Measurements from ENCODE around the gene MMP21.

The MMP21 gene

DNA sequence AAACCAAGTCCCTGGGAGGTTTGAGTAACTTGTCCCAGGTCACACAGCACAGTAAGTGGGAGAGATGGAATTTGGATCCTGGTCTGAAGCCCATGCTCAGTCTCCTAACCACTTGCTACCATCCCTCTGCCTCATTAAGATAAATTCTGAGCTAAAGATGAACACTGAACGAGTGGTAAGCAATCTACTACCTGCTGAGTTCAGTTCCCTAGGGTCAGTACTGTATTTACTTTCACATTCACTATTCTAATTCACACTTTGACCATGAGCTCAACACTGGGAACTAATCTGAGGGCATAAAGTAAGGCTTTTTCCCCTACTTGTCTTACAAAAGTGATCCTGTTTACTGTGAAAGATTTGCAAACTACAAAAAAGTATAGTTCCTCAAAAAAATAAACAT is 45.1 kb upstream of the MMP21 start:
- no peak overlapping the region for H3K27ac ChIP-seq

DNA sequence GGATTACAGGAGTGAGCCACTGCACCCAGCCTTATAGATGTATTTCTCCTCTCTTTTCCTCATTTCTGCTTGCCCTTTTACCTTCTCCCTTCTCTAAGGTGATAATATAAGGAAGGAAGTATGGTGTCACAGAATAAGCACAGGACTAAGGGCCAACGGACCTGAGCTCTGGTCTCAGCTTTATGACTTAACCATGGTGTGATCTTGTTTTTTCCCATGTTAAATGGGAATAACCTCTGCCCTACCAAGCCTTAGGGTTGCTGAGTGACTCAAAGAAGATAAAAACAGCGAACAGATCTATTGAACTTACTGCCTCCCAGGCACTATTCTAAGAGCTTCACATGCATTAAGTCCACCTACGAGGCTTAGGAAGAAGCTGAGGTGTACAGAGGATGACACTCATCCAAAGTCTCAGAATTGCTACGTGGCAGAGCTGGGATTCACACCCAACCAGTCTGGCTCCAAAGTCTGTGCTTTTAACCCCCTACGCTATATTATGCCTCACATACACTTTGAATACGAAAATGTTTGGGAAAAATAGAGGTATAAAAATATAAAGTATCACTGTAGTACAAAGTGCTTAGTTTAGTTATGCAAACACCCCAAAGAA is 41.8 kb upstream of the MMP21 start:
- H3K9ac ChIP-seq = no peak overlapping the region
- no peak overlapping the region for H3K4me3 ChIP-seq (IDR thresholded peaks at IDR 0.05; ENCODE audit: insufficient read depth, low read depth, low read length)
- peaks cover 9% of the 10 kb centered on the region for H3K4me1 ChIP-seq (ENCODE audit: low read depth, poor library complexity, severe bottlenecking)
- no peaks in the 10 kb centered on the region for H3K27me3 ChIP-seq (ENCODE audit: insufficient read depth, low read depth)
- H3K4me2 ChIP-seq = no peak overlapping the region
- TF ChIP-seq, protein P1, sequence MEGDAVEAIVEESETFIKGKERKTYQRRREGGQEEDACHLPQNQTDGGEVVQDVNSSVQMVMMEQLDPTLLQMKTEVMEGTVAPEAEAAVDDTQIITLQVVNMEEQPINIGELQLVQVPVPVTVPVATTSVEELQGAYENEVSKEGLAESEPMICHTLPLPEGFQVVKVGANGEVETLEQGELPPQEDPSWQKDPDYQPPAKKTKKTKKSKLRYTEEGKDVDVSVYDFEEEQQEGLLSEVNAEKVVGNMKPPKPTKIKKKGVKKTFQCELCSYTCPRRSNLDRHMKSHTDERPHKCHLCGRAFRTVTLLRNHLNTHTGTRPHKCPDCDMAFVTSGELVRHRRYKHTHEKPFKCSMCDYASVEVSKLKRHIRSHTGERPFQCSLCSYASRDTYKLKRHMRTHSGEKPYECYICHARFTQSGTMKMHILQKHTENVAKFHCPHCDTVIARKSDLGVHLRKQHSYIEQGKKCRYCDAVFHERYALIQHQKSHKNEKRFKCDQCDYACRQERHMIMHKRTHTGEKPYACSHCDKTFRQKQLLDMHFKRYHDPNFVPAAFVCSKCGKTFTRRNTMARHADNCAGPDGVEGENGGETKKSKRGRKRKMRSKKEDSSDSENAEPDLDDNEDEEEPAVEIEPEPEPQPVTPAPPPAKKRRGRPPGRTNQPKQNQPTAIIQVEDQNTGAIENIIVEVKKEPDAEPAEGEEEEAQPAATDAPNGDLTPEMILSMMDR (conservative IDR thresholded peaks at IDR 0.05; ENCODE audit: low read depth, low read length) = no peak
- no peaks in the 10 kb centered on the region for H3K36me3 ChIP-seq (ENCODE audit: insufficient read depth)
- no peak overlapping the region for H3K27ac ChIP-seq
- H4K20me1 ChIP-seq (ENCODE audit: insufficient read depth) = no peaks in the 10 kb centered on the region
- H3K79me2 ChIP-seq (ENCODE audit: insufficient read depth, low read depth) = peaks cover 5% of the 10 kb centered on the region; the same call in 1 of the 2 replicates
- no peak overlapping the region for H2AFZ ChIP-seq (ENCODE audit: low read depth)

More for the DNA sequence above, 45.1 kb upstream of the MMP21 start:
- TF ChIP-seq, protein P1 (conservative IDR thresholded peaks at IDR 0.05; ENCODE audit: low read depth, low read length) = no peak
- Histone ChIP-seq H3K79me2 (ENCODE audit: insufficient read depth, low read depth) (peaks cover 32% of the 10 kb centered on the region), H2AFZ (ENCODE audit: low read depth) (no peak overlapping the region), H4K20me1 (ENCODE audit: insufficient read depth) (no peaks in the 10 kb centered on the region; the same call in 1 of the 2 replicates), H3K4me2 (no peak overlapping the region; the same call in 1 of the 2 replicates), H3K9ac (no peak overlapping the region), H3K4me1 (ENCODE audit: low read depth, poor library complexity, severe bottlenecking) (peaks cover 23% of the 10 kb centered on the region), H3K36me3 (ENCODE audit: insufficient read depth) (no peaks in the 10 kb centered on the region), H3K27me3 (ENCODE audit: insufficient read depth, low read depth) (no peaks in the 10 kb centered on the region), H3K4me3 (IDR thresholded peaks at IDR 0.05; ENCODE audit: insufficient read depth, low read depth, low read length) (no peak overlapping the region)

DNA sequence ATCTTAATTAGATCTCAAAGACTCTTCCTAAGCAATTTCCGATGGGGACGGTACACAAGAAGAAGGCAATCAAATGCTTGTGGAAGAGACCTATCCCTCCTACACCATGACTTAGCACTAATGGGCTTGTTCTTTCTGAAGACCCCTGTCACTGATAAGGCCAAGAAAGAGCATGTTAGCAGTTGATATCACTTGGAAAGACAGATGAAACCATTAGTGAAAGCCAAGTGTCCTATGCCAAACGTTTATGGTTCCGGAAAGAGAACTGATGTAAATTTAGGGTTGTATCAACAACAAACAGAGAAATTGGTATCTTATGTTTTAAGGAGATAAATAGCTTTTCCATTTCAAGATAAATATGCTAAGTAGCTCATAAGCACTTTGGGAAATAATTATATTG is 40.9 kb upstream of the MMP21 start:
- Histone ChIP-seq H3K79me2 (ENCODE audit: insufficient read depth, low read depth) (no peaks in the 10 kb centered on the region), H3K36me3 (ENCODE audit: insufficient read depth) (no peaks in the 10 kb centered on the region), H3K27ac (no peak overlapping the region), H3K9ac (no peak overlapping the region), H4K20me1 (ENCODE audit: insufficient read depth) (no peaks in the 10 kb centered on the region), H3K4me2 (no peak overlapping the region), H3K27me3 (ENCODE audit: insufficient read depth, low read depth) (no peaks in the 10 kb centered on the region), H3K4me3 (IDR thresholded peaks at IDR 0.05; ENCODE audit: insufficient read depth, low read depth, low read length) (no peak overlapping the region), H3K4me1 (ENCODE audit: low read depth, poor library complexity, severe bottlenecking) (peaks cover 7% of the 10 kb centered on the region), H2AFZ (ENCODE audit: low read depth) (no peak overlapping the region)
- TF ChIP-seq, protein P1 (conservative IDR thresholded peaks at IDR 0.05; ENCODE audit: low read depth, low read length) = no peak

DNA sequence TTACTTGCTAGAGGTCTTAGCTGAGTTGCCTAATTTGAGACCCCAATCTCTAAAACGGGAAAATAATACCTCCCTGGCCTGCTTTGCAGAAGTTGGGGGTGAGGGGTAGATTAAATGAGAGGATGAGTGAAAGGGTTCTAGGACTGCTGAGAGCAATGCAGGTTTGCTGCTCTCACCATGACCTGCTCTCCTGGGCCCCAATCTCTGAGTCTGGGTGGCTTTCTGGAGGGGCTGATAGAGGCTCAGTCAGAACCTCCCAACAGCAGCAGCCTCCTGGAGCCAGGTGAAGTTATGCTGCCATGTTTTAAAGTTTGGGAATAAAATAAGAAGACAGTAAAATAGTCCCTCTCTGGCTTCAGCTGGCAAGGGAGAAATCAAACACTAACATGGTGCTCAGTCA is 40.1 kb upstream of the MMP21 start:
- no peak overlapping the region for H3K4me3 ChIP-seq (IDR thresholded peaks at IDR 0.05; ENCODE audit: insufficient read depth, low read depth, low read length)
- no peak overlapping the region for H3K4me2 ChIP-seq
- H3K27ac ChIP-seq = no peak overlapping the region
- H3K79me2 ChIP-seq (ENCODE audit: insufficient read depth, low read depth) = no peaks in the 10 kb centered on the region
- H3K27me3 ChIP-seq (ENCODE audit: insufficient read depth, low read depth) = no peaks in the 10 kb centered on the region
- no peaks in the 10 kb centered on the region for H3K4me1 ChIP-seq (ENCODE audit: low read depth, poor library complexity, severe bottlenecking)
- no peak overlapping the region for H3K9ac ChIP-seq
- TF ChIP-seq, protein P1 (conservative IDR thresholded peaks at IDR 0.05; ENCODE audit: low read depth, low read length) = no peak
- no peaks in the 10 kb centered on the region for H3K36me3 ChIP-seq (ENCODE audit: insufficient read depth)
- no peaks in the 10 kb centered on the region for H4K20me1 ChIP-seq (ENCODE audit: insufficient read depth)
- H2AFZ ChIP-seq (ENCODE audit: low read depth) = no peak overlapping the region

Data from KMS-11 (cell line).